Activated T-helper 2 cell treated with anti-CD3 and anti-CD28 coated beads, Interferon-gamma antibody, Interleukin-2, Interleukin-4, amounts not matched to agents 10 μg/mL and 5 μg/mL and 100 μg/mL, durations not matched to agents 14 hours and 24 hours and 36 hours (primary cell): ENCODE results near the gene ARMC9. TPM values are rescaled to one million over a fixed set of nuclear protein-coding genes. Genes with fewer than 3 reads are reported as not detected.

ENCODE experiments used
- DNase-seq: peaks from one replicate; pipeline ENCODE4 v3.0.0; 2021; ENCODE audit warnings: low spot score
- H3K27ac Mint-ChIP-seq: one replicate; pipeline ENCODE4 v1.8.0; 2021; ENCODE audit warnings: mixed read lengths
- H3K27me3 Mint-ChIP-seq: one replicate; pipeline ENCODE4 v1.8.0; 2021; ENCODE audit warnings: low read depth, mixed read lengths
- H3K36me3 Mint-ChIP-seq: one replicate; pipeline ENCODE4 v1.8.0; 2021; ENCODE audit warnings: low read depth, mixed read lengths
- H3K4me1 Mint-ChIP-seq: one replicate; pipeline ENCODE4 v1.8.0; 2021; ENCODE audit warnings: low read depth, mixed read lengths
- H3K4me3 Mint-ChIP-seq: one replicate; pipeline ENCODE4 v1.8.0; 2021; ENCODE audit warnings: low read depth, mild to moderate bottlenecking, moderate library complexity, mixed read lengths
- H3K9me3 Mint-ChIP-seq: one replicate; pipeline ENCODE4 v1.8.0; 2021; ENCODE audit warnings: mixed read lengths
- intact Hi-C: fragments of 100-400 bp; cut with micrococcal nuclease; formaldehyde crosslinking; loops from one replicate; pipeline ENCODE4 v1.15.1; 2023
- total RNA-seq: library from RNA; stranded (reverse); gene quantifications from 2 replicates; pipeline ENCODE4 v1.2.3, GENCODE V29; 2022

The ARMC9 gene
- total RNA-seq, 1 donor from 2014 or later = 3.3 TPM

GRCh38 chr2:231308219-231308618 lies 109.8 kb downstream of the ARMC9 start:
- Mint-ChIP-seq H3K4me1 (no peaks in the 10 kb centered on the region), H3K27me3 (peaks cover 8% of the 10 kb centered on the region), H3K4me3 (no peak overlapping the region), H3K27ac (no peak overlapping the region), H3K36me3 (no peaks in the 10 kb centered on the region), H3K9me3 (no peaks in the 10 kb centered on the region)
- no peak for DNase-seq
- intact Hi-C loops = no loop called here

- no peak for DNase-seq
- no peak overlapping the region for H3K27ac Mint-ChIP-seq
- no peaks in the 10 kb centered on the region for H3K4me1 Mint-ChIP-seq
- intact Hi-C loops = no loop called here
- H3K9me3 Mint-ChIP-seq = no peaks in the 10 kb centered on the region
- no peak overlapping the region for H3K4me3 Mint-ChIP-seq
- no peaks in the 10 kb centered on the region for H3K36me3 Mint-ChIP-seq
- peaks cover 8% of the 10 kb centered on the region for H3K27me3 Mint-ChIP-seq
Observed at GRCh38 chr2:231308631-231309428, 110.4 kb downstream of the ARMC9 start.

GRCh38 chr2:231312066-231312465 lies 113.6 kb downstream of the ARMC9 start:
- Mint-ChIP-seq H3K27me3 (no peaks in the 10 kb centered on the region), H3K27ac (no peak overlapping the region), H3K4me1 (no peaks in the 10 kb centered on the region), H3K4me3 (no peak overlapping the region), H3K36me3 (no peaks in the 10 kb centered on the region), H3K9me3 (no peaks in the 10 kb centered on the region)
- intact Hi-C loops = no loop called here
- no peak for DNase-seq

DNA sequence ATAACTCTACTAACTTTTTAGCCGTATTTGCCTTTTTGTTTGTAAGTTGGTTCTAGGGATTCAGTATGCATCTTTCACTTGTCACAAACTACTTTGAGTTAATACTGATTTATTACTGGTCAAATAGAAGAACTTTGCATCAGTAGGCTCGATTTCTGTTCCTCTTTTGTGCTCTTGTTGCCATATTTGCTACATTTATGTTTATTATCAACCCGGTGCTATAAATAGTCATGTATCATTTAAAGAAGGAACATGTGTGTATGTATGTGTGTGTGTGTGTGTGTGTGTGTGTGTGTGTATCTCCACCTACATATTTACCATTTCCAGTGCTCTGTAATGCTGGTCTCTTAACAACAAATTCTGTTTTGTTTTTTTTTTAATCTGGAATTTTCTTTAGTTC lies 117.5 kb downstream of the ARMC9 start:
- Mint-ChIP-seq H3K4me1 (no peaks in the 10 kb centered on the region), H3K4me3 (no peak overlapping the region), H3K27ac (no peak overlapping the region), H3K27me3 (peaks cover 8% of the 10 kb centered on the region), H3K9me3 (peaks cover 5% of the 10 kb centered on the region), H3K36me3 (no peaks in the 10 kb centered on the region)
- no peak for DNase-seq
- intact Hi-C loops = no loop called here

DNA sequence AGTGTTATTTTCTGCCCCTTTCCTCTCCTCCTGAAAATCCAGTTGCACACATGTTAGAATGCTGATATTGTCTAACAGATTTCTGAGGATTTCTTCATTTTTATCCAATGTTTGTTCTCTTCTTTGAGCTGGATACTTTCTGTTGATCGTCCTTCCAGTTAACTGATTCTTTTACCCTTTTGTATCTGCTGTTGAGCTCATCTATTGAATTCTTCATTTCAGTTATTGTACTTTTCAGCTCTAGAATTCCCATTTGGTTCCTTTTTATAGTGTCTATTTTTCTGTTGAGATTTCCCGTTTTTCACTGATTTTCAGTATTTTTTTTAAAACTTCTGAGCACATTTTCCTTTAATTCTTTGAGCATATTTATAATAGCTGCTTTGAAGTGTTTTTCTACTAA lies 119.1 kb downstream of the ARMC9 start:
- Mint-ChIP-seq H3K27ac (no peak overlapping the region), H3K27me3 (peaks cover 19% of the 10 kb centered on the region), H3K4me3 (no peak overlapping the region), H3K4me1 (peaks cover 3% of the 10 kb centered on the region), H3K9me3 (peaks cover 5% of the 10 kb centered on the region), H3K36me3 (no peaks in the 10 kb centered on the region)
- intact Hi-C loops = no loop called here
- no peak for DNase-seq

DNA sequence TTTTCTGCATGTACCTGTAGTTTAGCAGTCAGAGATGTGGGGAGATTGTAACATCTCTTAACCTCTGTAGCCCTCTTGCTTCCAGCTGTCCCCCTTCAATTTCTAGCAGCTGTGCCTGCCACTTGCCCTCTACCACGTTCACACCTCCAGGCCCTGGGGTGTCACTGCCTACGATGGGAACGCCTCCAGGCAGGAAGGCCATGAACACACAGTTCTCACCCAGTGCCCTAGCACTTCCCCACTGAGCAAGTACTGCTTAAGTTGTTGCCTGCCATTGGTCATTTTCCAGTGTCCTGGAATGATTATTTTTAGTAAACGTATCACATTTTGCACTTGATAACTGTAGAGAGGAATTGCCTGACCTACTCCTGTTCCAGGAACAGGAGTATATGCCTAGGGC lies 120.0 kb downstream of the ARMC9 start:
- peaks cover 5% of the 10 kb centered on the region for H3K9me3 Mint-ChIP-seq
- no peaks in the 10 kb centered on the region for H3K36me3 Mint-ChIP-seq
- intact Hi-C loops = no loop called here
- H3K4me3 Mint-ChIP-seq = no peak overlapping the region
- H3K27me3 Mint-ChIP-seq = peaks cover 26% of the 10 kb centered on the region
- H3K27ac Mint-ChIP-seq = no peak overlapping the region
- DNase-seq = no peak
- H3K4me1 Mint-ChIP-seq = peaks cover 3% of the 10 kb centered on the region

GRCh38 chr2:231318954-231319353 lies 120.5 kb downstream of the ARMC9 start:
- intact Hi-C loops = no loop called here
- no peak for DNase-seq
- Mint-ChIP-seq H3K27me3 (peaks cover 28% of the 10 kb centered on the region), H3K9me3 (peaks cover 5% of the 10 kb centered on the region), H3K36me3 (no peaks in the 10 kb centered on the region), H3K4me1 (peaks cover 3% of the 10 kb centered on the region), H3K4me3 (no peak overlapping the region), H3K27ac (no peak overlapping the region)

GRCh38 chr2:231319867-231320266 lies 121.4 kb downstream of the ARMC9 start:
- Mint-ChIP-seq H3K9me3 (peaks cover 5% of the 10 kb centered on the region), H3K27ac (no peak overlapping the region), H3K4me1 (peaks cover 3% of the 10 kb centered on the region), H3K36me3 (no peaks in the 10 kb centered on the region), H3K4me3 (no peak overlapping the region), H3K27me3 (peaks cover 28% of the 10 kb centered on the region)
- intact Hi-C loops = no loop called here
- DNase-seq = no peak

GRCh38 chr2:231321021-231321420 lies 122.6 kb downstream of the ARMC9 start:
- intact Hi-C loops = no loop called here
- Mint-ChIP-seq H3K27ac (no peak overlapping the region), H3K9me3 (peaks cover 5% of the 10 kb centered on the region)

DNA sequence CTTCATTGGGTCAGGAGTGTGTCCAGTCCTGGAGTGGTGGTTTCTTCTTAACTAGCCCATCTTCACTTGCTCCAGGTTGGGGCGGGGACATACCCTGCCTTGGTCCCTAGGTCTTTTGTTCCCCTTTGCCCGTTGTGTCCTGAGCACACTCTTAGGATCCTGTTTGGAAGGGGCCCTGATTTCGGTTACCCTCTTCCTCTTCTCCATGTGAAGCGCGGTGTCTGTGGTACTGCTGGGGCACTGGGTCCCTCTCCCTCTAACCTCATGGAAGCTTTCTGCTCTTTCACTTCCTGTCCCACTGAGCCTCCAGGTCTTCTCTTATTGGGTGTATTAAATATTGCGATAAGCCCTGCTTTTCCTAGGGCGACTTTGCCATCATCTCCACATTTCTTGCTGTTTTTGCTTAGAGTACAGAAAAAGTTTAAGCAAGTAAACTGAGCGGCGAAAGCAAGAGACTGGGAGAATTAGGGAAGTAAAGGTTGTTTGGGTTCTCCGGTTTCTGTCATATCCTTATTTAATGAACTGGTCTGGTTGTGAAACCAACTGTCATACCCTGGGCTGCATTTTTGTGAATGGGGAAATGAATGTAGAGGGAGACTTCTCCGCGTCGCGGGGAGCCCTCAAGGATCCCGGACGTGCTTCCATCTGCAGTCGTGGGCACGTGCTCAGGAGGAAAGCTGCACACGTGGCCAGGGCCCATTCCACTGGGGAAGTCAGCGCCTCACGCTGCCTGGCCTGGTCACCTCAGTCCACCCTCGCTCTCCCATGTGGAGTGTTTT lies 123.3 kb downstream of the ARMC9 start:
- intact Hi-C loops = no loop called here
- DNase-seq = no peak
- peaks cover 28% of the 10 kb centered on the region for H3K27me3 Mint-ChIP-seq
- peaks cover 3% of the 10 kb centered on the region for H3K4me1 Mint-ChIP-seq
- peaks cover 5% of the 10 kb centered on the region for H3K9me3 Mint-ChIP-seq
- no peak overlapping the region for H3K4me3 Mint-ChIP-seq
- no peak overlapping the region for H3K27ac Mint-ChIP-seq
- H3K36me3 Mint-ChIP-seq = no peaks in the 10 kb centered on the region

More at GRCh38 chr2:231321021-231321420, 122.6 kb downstream of the ARMC9 start:
- Mint-ChIP-seq H3K4me3 (no peak overlapping the region), H3K4me1 (peaks cover 3% of the 10 kb centered on the region), H3K36me3 (no peaks in the 10 kb centered on the region), H3K27me3 (peaks cover 28% of the 10 kb centered on the region)
- no peak for DNase-seq

GRCh38 chr2:231323316-231323715 lies 124.9 kb downstream of the ARMC9 start:
- Mint-ChIP-seq H3K36me3 (no peaks in the 10 kb centered on the region), H3K27me3 (peaks cover 25% of the 10 kb centered on the region), H3K4me3 (no peak overlapping the region), H3K27ac (no peak overlapping the region), H3K4me1 (peaks cover 3% of the 10 kb centered on the region), H3K9me3 (no peaks in the 10 kb centered on the region)
- intact Hi-C loops = no loop called here
- DNase-seq = no peak

- Mint-ChIP-seq H3K27me3 (peaks cover 20% of the 10 kb centered on the region), H3K27ac (no peak overlapping the region), H3K9me3 (no peaks in the 10 kb centered on the region), H3K36me3 (no peaks in the 10 kb centered on the region), H3K4me3 (no peak overlapping the region), H3K4me1 (peaks cover 3% of the 10 kb centered on the region)
- no peak for DNase-seq
- intact Hi-C loops = no loop called here
Observed at GRCh38 chr2:231325826-231326225, 127.4 kb downstream of the ARMC9 start.

- intact Hi-C loops = no loop called here
- H3K9me3 Mint-ChIP-seq = no peaks in the 10 kb centered on the region
- H3K27me3 Mint-ChIP-seq = peaks cover 19% of the 10 kb centered on the region
- peaks cover 3% of the 10 kb centered on the region for H3K4me1 Mint-ChIP-seq
- H3K4me3 Mint-ChIP-seq = no peak overlapping the region
- DNase-seq = no peak
- no peaks in the 10 kb centered on the region for H3K36me3 Mint-ChIP-seq
- H3K27ac Mint-ChIP-seq = no peak overlapping the region
Observed at GRCh38 chr2:231326404-231326803, 128.0 kb downstream of the ARMC9 start.
